Endodermal cell (in vitro differentiated cells): ENCODE data around the gene MACROD2. TPM values are rescaled to one million over a fixed set of nuclear protein-coding genes. Genes with fewer than 3 reads are reported as not detected.
"Not testable (repeated sequence)": the region's sequence is repeated elsewhere in the genome, so short reads cannot be mapped to it uniquely, and the experiment has no call there.

Experiments used
- DNase-seq: peaks from one replicate; pipeline ENCODE4 v3.0.0-alpha.2; 2017
- H3K27ac ChIP-seq: 2 replicates; pipeline ENCODE4 v1.5.1; 2013; ENCODE audit warnings: mild to moderate bottlenecking, low read depth, low read length, moderate library complexity
- H3K27me3 ChIP-seq: 2 replicates; pipeline ENCODE4 v1.6.1; 2013; ENCODE audit warnings: mild to moderate bottlenecking, low read length, moderate library complexity; ENCODE audit not compliant: insufficient read depth, control insufficient read depth, poor library complexity, severe bottlenecking
- H3K36me3 ChIP-seq: 2 replicates; pipeline ENCODE4 v1.7.0; 2013; ENCODE audit warnings: mild to moderate bottlenecking, low read length, moderate library complexity; ENCODE audit not compliant: control insufficient read depth, insufficient read depth
- H3K4me1 ChIP-seq: one replicate; pipeline ENCODE4 v1.7.0; 2013; ENCODE audit warnings: low read length; ENCODE audit not compliant: control insufficient read depth, insufficient read depth
- H3K4me3 ChIP-seq: 2 replicates; pipeline ENCODE4 v1.5.1; 2013; ENCODE audit warnings: mild to moderate bottlenecking, low read length, moderate library complexity
- H3K9ac ChIP-seq: 2 replicates; pipeline ENCODE4 v1.6.1; 2013; ENCODE audit warnings: mild to moderate bottlenecking, low read length, moderate library complexity; ENCODE audit not compliant: poor library complexity, severe bottlenecking; ENCODE audit errors: extremely low read depth
- H3K9me3 ChIP-seq: 2 replicates; pipeline ENCODE4 v1.6.1; 2013; ENCODE audit warnings: mild to moderate bottlenecking, low read length, moderate library complexity; ENCODE audit not compliant: control insufficient read depth
- H3K27ac Mint-ChIP-seq: 2 replicates; pipeline ENCODE4 v1.8.0; 2020; ENCODE audit warnings: mixed read lengths
- H3K27me3 Mint-ChIP-seq: 2 replicates; pipeline ENCODE4 v1.8.0; 2021; ENCODE audit warnings: mild to moderate bottlenecking, mixed read lengths; ENCODE audit not compliant: insufficient read depth
- H3K36me3 Mint-ChIP-seq: 2 replicates; pipeline ENCODE4 v1.8.0; 2020; ENCODE audit warnings: low read depth, mixed read lengths
- H3K4me1 Mint-ChIP-seq: 2 replicates; pipeline ENCODE4 v1.8.0; 2020; ENCODE audit warnings: mixed read lengths
- H3K4me3 Mint-ChIP-seq: 2 replicates; pipeline ENCODE4 v1.8.0; 2020; ENCODE audit warnings: mild to moderate bottlenecking, moderate library complexity, mixed read lengths
- H3K9me3 Mint-ChIP-seq: 2 replicates; pipeline ENCODE4 v1.8.0; 2020; ENCODE audit warnings: mild to moderate bottlenecking, mixed read lengths
- CTCF ChIP-seq: fragments of 200-600 bp; sonication (generic); conservative IDR thresholded peaks from 2 replicates; pipeline ENCODE4 v1.5.0; 2021; ENCODE audit warnings: antibody characterized with exemption, mild to moderate bottlenecking
- WGBS, 2 experiments: methylation state at CpG; one replicate each; pipeline versions ENCODE4 v1.1.5 to v1.1.7; 2013; ENCODE audit warnings: missing lambda C conversion rate in 2 of 2, mixed read lengths in 1 of 2; ENCODE audit not compliant: insufficient coverage in 1 of 2, insufficient read length in 1 of 2; 5-methylcytosine and 5-hydroxymethylcytosine counted together
- total RNA-seq, 2 donors: library from RNA; stranded (reverse); fragmentation: NEBNext Ultra II Directional in 1 of 2; extraction: Animal tissue kit (Norgen Biotek cat#: 25700) in 1 of 2; gene quantifications; 2 replicates in 1 of 2; 3 replicates in 1 of 2; pipeline ENCODE4 v1.2.1, GENCODE V29; 2021

The MACROD2 gene
- total RNA-seq, 2 donors from 2014 or later = 2.3 to 4.8 TPM

- no peaks in the 10 kb centered on the region for H3K27me3 Mint-ChIP-seq
- no peaks in the 10 kb centered on the region for H3K36me3 Mint-ChIP-seq
- no peaks in the 10 kb centered on the region for H3K27me3 ChIP-seq
- no peak overlapping the region for H3K4me3 Mint-ChIP-seq
- H3K4me1 Mint-ChIP-seq = no peaks in the 10 kb centered on the region
- no peaks in the 10 kb centered on the region for H3K36me3 ChIP-seq
- H3K4me3 ChIP-seq = no peak overlapping the region
- H3K27ac Mint-ChIP-seq = no peak overlapping the region
- H3K27ac ChIP-seq = no peak overlapping the region
- no CpG with 5 or more reads among the region's 1 CpG for WGBS, 2 experiments
- no peak for TF ChIP-seq CTCF
- no peak overlapping the region for H3K9ac ChIP-seq
- H3K9me3 Mint-ChIP-seq = no peaks in the 10 kb centered on the region
- H3K9me3 ChIP-seq = no peaks in the 10 kb centered on the region
- no peak for DNase-seq
- no peaks in the 10 kb centered on the region for H3K4me1 ChIP-seq
These were observed 38.0 kb downstream of the MACROD2 start for GRCh38 chr20:14033310-14033709.

- Histone ChIP-seq H3K9ac (no peak overlapping the region), H3K27me3 (no peaks in the 10 kb centered on the region), H3K27ac (no peak overlapping the region), H3K36me3 (no peaks in the 10 kb centered on the region), H3K9me3 (no peaks in the 10 kb centered on the region), H3K4me1 (no peaks in the 10 kb centered on the region), H3K4me3 (no peak overlapping the region)
- DNase-seq = no peak
- Mint-ChIP-seq H3K9me3 (no peaks in the 10 kb centered on the region), H3K27ac (no peak overlapping the region), H3K4me1 (no peaks in the 10 kb centered on the region), H3K4me3 (no peak overlapping the region), H3K27me3 (no peaks in the 10 kb centered on the region), H3K36me3 (no peaks in the 10 kb centered on the region)
- TF ChIP-seq CTCF = no peak
- WGBS, 2 experiments = 92 to 96% methylated on average over 6 to 7 of the region's 7 CpGs
These were observed 41.3 kb downstream of the MACROD2 start for GRCh38 chr20:14036567-14036966.

GRCh38 chr20:14044712-14045276, 49.5 kb downstream of the MACROD2 start:
- not testable (repeated sequence) for H3K4me3 ChIP-seq, H3K9me3 ChIP-seq, H3K27me3 Mint-ChIP-seq, H3K4me1 ChIP-seq, H3K9ac ChIP-seq, H3K4me1 Mint-ChIP-seq, H3K36me3 ChIP-seq, H3K27ac Mint-ChIP-seq, H3K4me3 Mint-ChIP-seq, H3K9me3 Mint-ChIP-seq, H3K27ac ChIP-seq, DNase-seq, H3K36me3 Mint-ChIP-seq, H3K27me3 ChIP-seq
- 96 to 100% methylated on average over 2 to 28 of the region's 28 CpGs for WGBS, 2 experiments

GRCh38 chr20:14046534-14046933, 51.2 kb downstream of the MACROD2 start:
- H3K27ac ChIP-seq = no peak overlapping the region
- Mint-ChIP-seq H3K36me3 (no peaks in the 10 kb centered on the region), H3K9me3 (peaks cover 5% of the 10 kb centered on the region), H3K4me1 (no peaks in the 10 kb centered on the region), H3K4me3 (no peak overlapping the region), H3K27ac (no peak overlapping the region), H3K27me3 (no peaks in the 10 kb centered on the region)
- no peaks in the 10 kb centered on the region for H3K4me1 ChIP-seq
- H3K9me3 ChIP-seq = no peaks in the 10 kb centered on the region
- WGBS, 2 experiments = 80 to 100% methylated on average over 1 of the region's 2 CpGs
- H3K4me3 ChIP-seq = no peak overlapping the region
- no peak for DNase-seq
- H3K27me3 ChIP-seq = no peaks in the 10 kb centered on the region
- no peak for TF ChIP-seq CTCF
- no peaks in the 10 kb centered on the region for H3K36me3 ChIP-seq
- no peak overlapping the region for H3K9ac ChIP-seq
